GM19468 (cell line): ENCODE measurements around the gene IL12RB1.
"Not testable (repeated sequence)": the region's sequence is repeated elsewhere in the genome, so short reads cannot be mapped to it uniquely, and the experiment has no call there.

Experiments
- ATAC-seq: cut with Tn5 transposase; IDR thresholded peaks from one replicate; pipeline ENCODE4 v1.9.1; 2021; ENCODE audit warnings: mild to moderate bottlenecking, moderate library complexity, moderate number of reproducible peaks; ENCODE audit not compliant: unreplicated experiment; ENCODE audit errors: extremely low read depth

IL12RB1 gene

GRCh38 chr19:18091217-18091608 is 4.5 kb upstream of the IL12RB1 start:
- no peak for ATAC-seq

- no peak for ATAC-seq
Measured at GRCh38 chr19:18090545-18091216, 3.9 kb upstream of the IL12RB1 start.

- ATAC-seq, result no peak
Measured at GRCh38 chr19:18089726-18090125, 3.0 kb upstream of the IL12RB1 start.

GRCh38 chr19:18089096-18089541 is 2.4 kb upstream of the IL12RB1 start:
- not testable (repeated sequence) for ATAC-seq

- no peak for ATAC-seq
Measured at GRCh38 chr19:18085702-18086457, 854 bp downstream of the IL12RB1 start.

GRCh38 chr19:18083929-18084684 is 2.6 kb downstream of the IL12RB1 start:
- ATAC-seq, result no peak

GRCh38 chr19:18074192-18074591 is 12.5 kb downstream of the IL12RB1 start:
- no peak for ATAC-seq

GRCh38 chr19:18073197-18073596 is 13.5 kb downstream of the IL12RB1 start:
- ATAC-seq, result no peak

- ATAC-seq, result no peak
Measured at GRCh38 chr19:18072335-18072734, 14.4 kb downstream of the IL12RB1 start.

- ATAC-seq, result no peak
Measured at GRCh38 chr19:18070181-18070580, 16.6 kb downstream of the IL12RB1 start.

GRCh38 chr19:18069383-18069782 is 17.4 kb downstream of the IL12RB1 start:
- ATAC-seq, result no peak

GRCh38 chr19:18068395-18068794 is 18.3 kb downstream of the IL12RB1 start:
- no peak for ATAC-seq

- ATAC-seq, result no peak
Measured at GRCh38 chr19:18065173-18065495, 21.6 kb downstream of the IL12RB1 start.

GRCh38 chr19:18063463-18063862 is 23.3 kb downstream of the IL12RB1 start:
- no peak for ATAC-seq

GRCh38 chr19:18062028-18062427 is 24.7 kb downstream of the IL12RB1 start:
- ATAC-seq, result no peak

- ATAC-seq, result no peak
Measured at GRCh38 chr19:18060472-18060871, 26.3 kb downstream of the IL12RB1 start.

GRCh38 chr19:18059902-18060301 is 26.8 kb downstream of the IL12RB1 start:
- no peak for ATAC-seq

- no peak for ATAC-seq
Measured at GRCh38 chr19:18059297-18059696, 27.4 kb downstream of the IL12RB1 start.

- ATAC-seq, result no peak
Measured at GRCh38 chr19:18058208-18059009, 28.3 kb downstream of the IL12RB1 start.

- no peak for ATAC-seq
Measured at GRCh38 chr19:18057557-18057956, 29.2 kb downstream of the IL12RB1 start.
